ENCODE results near the gene HSD17B3.

- TF ChIP-seq ZNF142 (CRISPR knock-in tag; IDR thresholded peaks at IDR 0.05) (no peak), MAZ (IDR thresholded peaks at IDR 0.05; ENCODE audit: borderline replicate concordance, low read depth, low read length) (no peak), MAZ (CRISPR knock-in tag; IDR thresholded peaks at IDR 0.05; ENCODE audit: low read depth) (no peak), ZNF232 (CRISPR knock-in tag; IDR thresholded peaks at IDR 0.05; ENCODE audit: borderline replicate concordance) (no peak), RFX5 (IDR thresholded peaks at IDR 0.05; ENCODE audit: low read depth, low read length) (no peak), ZKSCAN8 (CRISPR knock-in tag; IDR thresholded peaks at IDR 0.05; ENCODE audit: borderline replicate concordance) (no peak), NCOR1 (IDR thresholded peaks at IDR 0.05; ENCODE audit: borderline replicate concordance, low read length) (no peak), JUNB (CRISPR knock-in tag; IDR thresholded peaks at IDR 0.05; ENCODE audit: borderline replicate concordance) (no peak), ESRRA (CRISPR knock-in tag; IDR thresholded peaks at IDR 0.05; ENCODE audit: low read depth) (no peak), CREB1 (IDR thresholded peaks at IDR 0.05) (no peak), CREB1 (CRISPR knock-in tag; IDR thresholded peaks at IDR 0.05) (no peak), CHD2 (IDR thresholded peaks at IDR 0.05; ENCODE audit: low read depth, low read length) (no peak), TCF7 (IDR thresholded peaks at IDR 0.05; ENCODE audit: low read depth) (no peak)
- TF ChIP-seq, protein P1, sequence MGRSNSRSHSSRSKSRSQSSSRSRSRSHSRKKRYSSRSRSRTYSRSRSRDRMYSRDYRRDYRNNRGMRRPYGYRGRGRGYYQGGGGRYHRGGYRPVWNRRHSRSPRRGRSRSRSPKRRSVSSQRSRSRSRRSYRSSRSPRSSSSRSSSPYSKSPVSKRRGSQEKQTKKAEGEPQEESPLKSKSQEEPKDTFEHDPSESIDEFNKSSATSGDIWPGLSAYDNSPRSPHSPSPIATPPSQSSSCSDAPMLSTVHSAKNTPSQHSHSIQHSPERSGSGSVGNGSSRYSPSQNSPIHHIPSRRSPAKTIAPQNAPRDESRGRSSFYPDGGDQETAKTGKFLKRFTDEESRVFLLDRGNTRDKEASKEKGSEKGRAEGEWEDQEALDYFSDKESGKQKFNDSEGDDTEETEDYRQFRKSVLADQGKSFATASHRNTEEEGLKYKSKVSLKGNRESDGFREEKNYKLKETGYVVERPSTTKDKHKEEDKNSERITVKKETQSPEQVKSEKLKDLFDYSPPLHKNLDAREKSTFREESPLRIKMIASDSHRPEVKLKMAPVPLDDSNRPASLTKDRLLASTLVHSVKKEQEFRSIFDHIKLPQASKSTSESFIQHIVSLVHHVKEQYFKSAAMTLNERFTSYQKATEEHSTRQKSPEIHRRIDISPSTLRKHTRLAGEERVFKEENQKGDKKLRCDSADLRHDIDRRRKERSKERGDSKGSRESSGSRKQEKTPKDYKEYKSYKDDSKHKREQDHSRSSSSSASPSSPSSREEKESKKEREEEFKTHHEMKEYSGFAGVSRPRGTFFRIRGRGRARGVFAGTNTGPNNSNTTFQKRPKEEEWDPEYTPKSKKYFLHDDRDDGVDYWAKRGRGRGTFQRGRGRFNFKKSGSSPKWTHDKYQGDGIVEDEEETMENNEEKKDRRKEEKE (IDR thresholded peaks at IDR 0.05) = no peak
- TF ChIP-seq, protein P2, sequence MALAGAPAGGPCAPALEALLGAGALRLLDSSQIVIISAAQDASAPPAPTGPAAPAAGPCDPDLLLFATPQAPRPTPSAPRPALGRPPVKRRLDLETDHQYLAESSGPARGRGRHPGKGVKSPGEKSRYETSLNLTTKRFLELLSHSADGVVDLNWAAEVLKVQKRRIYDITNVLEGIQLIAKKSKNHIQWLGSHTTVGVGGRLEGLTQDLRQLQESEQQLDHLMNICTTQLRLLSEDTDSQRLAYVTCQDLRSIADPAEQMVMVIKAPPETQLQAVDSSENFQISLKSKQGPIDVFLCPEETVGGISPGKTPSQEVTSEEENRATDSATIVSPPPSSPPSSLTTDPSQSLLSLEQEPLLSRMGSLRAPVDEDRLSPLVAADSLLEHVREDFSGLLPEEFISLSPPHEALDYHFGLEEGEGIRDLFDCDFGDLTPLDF (CRISPR knock-in tag; IDR thresholded peaks at IDR 0.05) = no peak
- TF ChIP-seq, protein P3, sequence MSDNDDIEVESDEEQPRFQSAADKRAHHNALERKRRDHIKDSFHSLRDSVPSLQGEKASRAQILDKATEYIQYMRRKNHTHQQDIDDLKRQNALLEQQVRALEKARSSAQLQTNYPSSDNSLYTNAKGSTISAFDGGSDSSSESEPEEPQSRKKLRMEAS (IDR thresholded peaks at IDR 0.05) = no peak
Observed at GRCh38 chr9:96209407-96210271, 92.3 kb downstream of the HSD17B3 start.

All from HepG2 (cell line).